Caco-2 (cell line): ENCODE data around the gene PGLYRP3. TPM values are rescaled to one million over a fixed set of nuclear protein-coding genes. Genes with fewer than 3 reads are reported as not detected.

ENCODE experiments used
- BruUV-seq: library from RNA; stranded (reverse); fragments of 400-500 nt; replicated peaks from 2 replicates; lab custom pipeline; 2021; lab: Mats Ljungman, UMichigan
- CTCF ChIA-PET: fragments of 300-600 bp; sonication (Branson Sonifier 250); formaldehyde crosslinking; loops from one replicate; lab custom pipeline; 2022; ENCODE audit warnings: antibody characterized with exemption; lab: Charles Lee
- POLR2A ChIA-PET: fragments of 300-600 bp; sonication (Branson Sonifier 250); formaldehyde crosslinking; loops from one replicate; lab custom pipeline; 2022; ENCODE audit warnings: antibody characterized with exemption; lab: Charles Lee
- DNase-seq, 2 experiments: peaks; one replicate each; pipeline versions ENCODE4 v3.0.0 to v3.0.0-alpha.2; 2020 to 2022
- H3K27me3 ChIP-seq: replicated peaks from 2 replicates; pipeline ENCODE4 v1.6.0; 2011; ENCODE audit warnings: low read length; ENCODE audit not compliant: control insufficient read depth, insufficient read depth
- H3K36me3 ChIP-seq: 2 replicates; pipeline ENCODE4 v1.5.1; 2011; ENCODE audit warnings: low read length; ENCODE audit not compliant: control insufficient read depth, insufficient read depth
- H3K4me1 ChIP-seq: fragments of 250-450 bp; sonication (Bioruptor Pico); 2 replicates; pipeline ENCODE4 v1.5.1; 2020; ENCODE audit warnings: mild to moderate bottlenecking
- H3K4me3 ChIP-seq: 2 replicates; pipeline ENCODE4 v1.5.1; 2011; ENCODE audit warnings: low read depth, mild to moderate bottlenecking, control low read depth, low read length
- H3K9me3 ChIP-seq: fragments of 250-450 bp; sonication (Bioruptor Pico); 2 replicates; pipeline ENCODE4 v1.5.1; 2020; ENCODE audit warnings: mild to moderate bottlenecking, moderate library complexity
- H3K27ac Mint-ChIP-seq: one replicate; pipeline ENCODE4 v1.8.0; 2022; ENCODE audit warnings: mixed read lengths; ENCODE audit not compliant: unreplicated experiment
- H3K27me3 Mint-ChIP-seq: one replicate; pipeline ENCODE4 v1.8.0; 2022; ENCODE audit warnings: mixed read lengths; ENCODE audit not compliant: insufficient read depth, unreplicated experiment
- H3K36me3 Mint-ChIP-seq: one replicate; pipeline ENCODE4 v1.8.0; 2022; ENCODE audit warnings: mild to moderate bottlenecking, mixed read lengths; ENCODE audit not compliant: insufficient read depth, unreplicated experiment
- H3K4me1 Mint-ChIP-seq: one replicate; pipeline ENCODE4 v1.8.0; 2022; ENCODE audit warnings: low read depth, mixed read lengths; ENCODE audit not compliant: unreplicated experiment
- H3K4me3 Mint-ChIP-seq: one replicate; pipeline ENCODE4 v1.8.0; 2022; ENCODE audit warnings: mild to moderate bottlenecking, moderate library complexity, mixed read lengths; ENCODE audit not compliant: unreplicated experiment
- H3K9me3 Mint-ChIP-seq: one replicate; pipeline ENCODE4 v1.8.0; 2022; ENCODE audit warnings: mixed read lengths; ENCODE audit not compliant: unreplicated experiment
- CTCF ChIP-seq, 2 experiments: fragments of 200-600 bp in 1 of 2; IDR thresholded peaks; 1 replicate in 1 of 2; 2 replicates in 1 of 2; pipeline versions ENCODE4 v1.5.1 to v1.8.0; 2011 to 2022; ENCODE audit warnings: antibody characterized with exemption in 1 of 2, control low read depth in 1 of 2, inconsistent platforms in 1 of 2, low read depth in 1 of 2, low read length in 1 of 2, mild to moderate bottlenecking in 1 of 2, moderate library complexity in 1 of 2; ENCODE audit not compliant: insufficient read depth in 1 of 2, severe bottlenecking in 1 of 2, unreplicated experiment in 1 of 2
- intact Hi-C: fragments of 100-400 bp; cut with micrococcal nuclease; formaldehyde crosslinking; loops from one replicate; pipeline ENCODE4 v1.10.0; 2022; ENCODE audit not compliant: unreplicated experiment
- total RNA-seq: library from RNA; stranded (reverse); gene quantifications from 2 replicates; pipeline ENCODE4 v1.2.3, GENCODE V29; 2022

PGLYRP3 gene
- total RNA-seq, 1 experiment from 2014 or later = not detected

- CTCF ChIA-PET = no interaction called here
- H3K4me3 Mint-ChIP-seq = no peak overlapping the region
Observed at GRCh38 chr1:153308540-153308939, 4.2 kb downstream of the PGLYRP3 start.

DNA sequence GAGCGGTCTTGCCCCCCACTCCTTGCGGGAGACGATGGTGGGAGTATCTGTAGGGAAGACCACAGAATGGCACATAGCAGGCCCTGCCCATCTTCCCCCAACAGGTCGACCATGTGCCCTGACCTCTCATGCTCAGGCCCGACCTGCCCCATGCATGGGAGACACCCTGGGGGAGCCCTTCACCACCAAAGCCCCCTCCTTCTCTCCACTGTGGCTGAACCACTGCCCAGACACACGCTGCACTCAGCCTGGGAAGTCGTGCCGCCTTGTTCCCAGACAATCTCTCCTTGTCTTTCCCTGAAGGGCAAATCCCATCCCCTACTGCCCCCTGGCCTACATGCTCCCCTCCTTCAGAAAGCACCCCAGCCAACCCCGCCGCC, 5.5 kb downstream of the PGLYRP3 start:
- no peak for DNase-seq
- TF ChIP-seq CTCF (IDR thresholded peaks at IDR 0.05; ENCODE audit: insufficient read depth in 1 of 2, low read depth in 1 of 2, low read length in 1 of 2, severe bottlenecking in 1 of 2, unreplicated experiment in 1 of 2) = no peak
- Mint-ChIP-seq H3K9me3 (no peaks in the 10 kb centered on the region), H3K27me3 (peaks cover 19% of the 10 kb centered on the region), H3K27ac (no peak overlapping the region), H3K4me3 (no peak overlapping the region), H3K36me3 (no peaks in the 10 kb centered on the region), H3K4me1 (no peaks in the 10 kb centered on the region)
- Histone ChIP-seq H3K9me3 (no peaks in the 10 kb centered on the region), H3K4me3 (no peak overlapping the region), H3K27me3 (peaks cover 4% of the 10 kb centered on the region; the same call in 1 of the 2 replicates), H3K36me3 (no peaks in the 10 kb centered on the region), H3K4me1 (no peaks in the 10 kb centered on the region)
- intact Hi-C loops = no loop called here
- ChIA-PET CTCF (no interaction called here), POLR2A (no interaction called here)
- BruUV-seq = no TSS peak

More at GRCh38 chr1:153308540-153308939, 4.2 kb downstream of the PGLYRP3 start:
- Histone ChIP-seq H3K9me3 (no peaks in the 10 kb centered on the region), H3K4me1 (no peaks in the 10 kb centered on the region), H3K36me3 (no peaks in the 10 kb centered on the region), H3K4me3 (no peak overlapping the region), H3K27me3 (peaks cover 4% of the 10 kb centered on the region; the same call in 1 of the 2 replicates)
- Mint-ChIP-seq H3K27ac (no peak overlapping the region), H3K9me3 (no peaks in the 10 kb centered on the region), H3K27me3 (peaks cover 19% of the 10 kb centered on the region), H3K36me3 (no peaks in the 10 kb centered on the region), H3K4me1 (no peaks in the 10 kb centered on the region)
- BruUV-seq = no TSS peak
- no peak for DNase-seq
- POLR2A ChIA-PET = no interaction called here
- intact Hi-C loops = no loop called here
- TF ChIP-seq CTCF (IDR thresholded peaks at IDR 0.05; ENCODE audit: insufficient read depth in 1 of 2, low read depth in 1 of 2, low read length in 1 of 2, severe bottlenecking in 1 of 2, unreplicated experiment in 1 of 2) = no peak

DNA sequence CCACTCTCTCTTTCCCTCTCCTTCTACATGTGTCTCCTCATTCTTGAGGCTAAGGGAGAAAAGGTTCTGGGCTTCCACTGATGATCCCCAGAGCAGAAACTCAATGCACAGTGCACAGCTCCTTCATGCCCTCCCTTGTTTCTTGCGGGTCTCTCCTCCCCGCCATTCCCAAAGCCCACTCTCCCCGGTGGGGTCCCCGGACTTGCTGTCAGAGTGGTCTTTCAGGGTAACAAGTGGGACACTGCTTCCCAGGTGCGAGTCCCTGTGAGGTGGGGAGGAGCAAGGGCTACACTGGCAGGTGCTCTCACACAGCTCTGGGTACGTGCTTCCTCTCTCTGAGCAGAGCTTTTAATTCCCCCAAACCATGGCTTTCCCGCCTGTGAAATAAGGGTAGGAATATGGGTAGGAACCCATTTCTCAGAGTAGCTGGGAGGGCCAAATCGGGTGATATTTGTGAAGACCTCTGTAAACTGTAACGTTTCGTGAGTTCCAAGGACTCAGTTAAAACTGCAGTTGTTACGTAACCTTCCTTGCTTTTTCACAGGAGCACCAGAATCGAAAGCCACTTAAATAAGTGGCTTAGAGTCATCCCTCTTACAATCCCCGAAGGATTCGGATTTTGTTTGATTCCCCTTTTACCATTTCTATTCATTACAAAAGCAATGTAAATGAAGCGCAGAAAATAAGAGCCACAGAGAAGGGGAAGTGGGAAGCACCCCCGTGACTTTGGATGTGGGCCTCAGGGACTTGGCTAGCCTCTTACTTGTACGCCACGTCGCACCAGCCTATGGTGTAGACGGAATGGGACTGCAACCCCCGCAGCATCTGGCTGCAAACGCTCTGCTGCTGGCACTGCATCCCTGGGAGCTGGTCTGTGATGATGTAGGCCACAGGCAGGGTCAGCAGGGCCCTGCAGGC, 6.2 kb downstream of the PGLYRP3 start:
- POLR2A ChIA-PET = no interaction called here
- Mint-ChIP-seq H3K27ac (no peak overlapping the region), H3K36me3 (no peaks in the 10 kb centered on the region), H3K4me3 (no peak overlapping the region), H3K27me3 (peaks cover 19% of the 10 kb centered on the region), H3K9me3 (no peaks in the 10 kb centered on the region), H3K4me1 (no peaks in the 10 kb centered on the region)
- Histone ChIP-seq H3K4me1 (no peaks in the 10 kb centered on the region), H3K27me3 (peaks cover 4% of the 10 kb centered on the region; the same call in 1 of the 2 replicates), H3K9me3 (no peaks in the 10 kb centered on the region), H3K36me3 (no peaks in the 10 kb centered on the region), H3K4me3 (no peak overlapping the region)
- CTCF ChIA-PET = no interaction called here
- TF ChIP-seq CTCF (IDR thresholded peaks at IDR 0.05; ENCODE audit: insufficient read depth in 1 of 2, low read depth in 1 of 2, low read length in 1 of 2, severe bottlenecking in 1 of 2, unreplicated experiment in 1 of 2) = no peak
- intact Hi-C loops = no loop called here
- DNase-seq = no peak
- BruUV-seq = no TSS peak
